Lung (tissue), 12 donors: ENCODE results near the gene AKAP8L. TPM values are rescaled to one million over a fixed set of nuclear protein-coding genes. Genes with fewer than 3 reads are reported as not detected.
"Not testable (repeated sequence)": the region's sequence is repeated elsewhere in the genome, so short reads cannot be mapped to it uniquely, and the experiment has no call there.

Experiments used
- ATAC-seq: fragments of 200-7000 bp; cut with Tn5 transposase; one replicate; pipeline ENCODE4 v1.9.1; 2020; ENCODE audit warnings: moderate number of reproducible peaks; ENCODE audit not compliant: insufficient read depth, low FRiP score
- DNase-seq, 3 donors: peaks; one replicate each; pipeline ENCODE4 v3.0.0-alpha.2; 2013 to 2017
- H3K27ac ChIP-seq, 2 donors: one replicate each; pipeline ENCODE4 v1.5.1; 2013; ENCODE audit warnings: mild to moderate bottlenecking in 2 of 2, moderate library complexity in 2 of 2, control low read depth in 1 of 2, inconsistent platforms in 1 of 2, low read depth in 1 of 2, low read length in 1 of 2
- H3K27me3 ChIP-seq, 3 donors: one replicate each; pipeline ENCODE4 v1.5.1; 2013; ENCODE audit warnings: low read length in 2 of 3; ENCODE audit not compliant: control insufficient read depth in 3 of 3, insufficient read depth in 3 of 3
- H3K36me3 ChIP-seq, 4 donors: one replicate each; pipeline ENCODE4 v1.5.1; 2013; ENCODE audit warnings: low read length in 4 of 4, mild to moderate bottlenecking in 1 of 4, moderate library complexity in 1 of 4; ENCODE audit not compliant: control insufficient read depth in 4 of 4, insufficient read depth in 4 of 4
- H3K4me1 ChIP-seq, 5 donors: one replicate each; pipeline ENCODE4 v1.5.1; 2013; ENCODE audit warnings: low read length in 5 of 5, mild to moderate bottlenecking in 2 of 5, moderate library complexity in 1 of 5; ENCODE audit not compliant: control insufficient read depth in 5 of 5, insufficient read depth in 5 of 5
- H3K4me3 ChIP-seq: one replicate; pipeline ENCODE4 v1.5.1; 2013; ENCODE audit warnings: mild to moderate bottlenecking, control low read depth, moderate library complexity
- H3K9ac ChIP-seq, 2 donors: one replicate each; pipeline ENCODE4 v1.5.1; 2013; ENCODE audit warnings: low read length in 2 of 2, control low read depth in 1 of 2; ENCODE audit not compliant: insufficient read depth in 1 of 2
- H3K9me3 ChIP-seq, 4 donors: one replicate each; pipeline ENCODE4 v1.5.1; 2013; ENCODE audit warnings: low read length in 3 of 4, mild to moderate bottlenecking in 1 of 4, moderate library complexity in 1 of 4; ENCODE audit not compliant: control insufficient read depth in 4 of 4, insufficient read depth in 3 of 4
- CTCF ChIP-seq: IDR thresholded peaks from 2 replicates; pipeline ENCODE4 v1.5.1; 2012; ENCODE audit warnings: mild to moderate bottlenecking; ENCODE audit errors: control extremely low read depth, extremely low read depth
- WGBS, 2 donors: extraction: QIAGEN DNeasy Blood & Tissue Kit; methylation state at CpG; one replicate each; pipeline ENCODE4 v1.1.7; 2013; 5-methylcytosine and 5-hydroxymethylcytosine counted together
- polyA plus RNA-seq, 2 donors: library from polyadenylated mRNA; stranded (reverse); fragments of 200-250 nt; gene quantifications; one replicate each; pipeline ENCODE4 v1.2.1, GENCODE V29; 2013
- total RNA-seq, 2 donors: library from RNA; depleted of rRNA in 1 of 2; stranded (reverse); fragments of >200 nt in 1 of 2; gene quantifications; one replicate each; pipeline ENCODE4 v1.2.1, GENCODE V29; 2014 to 2021
- donor health status: control.
- donor health status: control.
- donor health status: Bipolar disorder and iron deficiency.
- donor health status: healthy.
- donor health status: DM: yes; HTN: yes; CAD: no.

Gene AKAP8L
- total and polyA plus RNA-seq, 4 donors: 52.5 to 118 (median 80.2) TPM

GRCh38 chr19:15417699-15418098 is 1.1 kb downstream of the AKAP8L start:
- DNase-seq (peak in 1 of 3 donors; percentile 11), ATAC-seq (no peak)
- Histone ChIP-seq H3K9ac (peak overlapping the region; percentile 77 to 83), H3K9me3 (no peaks in the 10 kb centered on the region), H3K4me1 (peaks cover 16 to 61% (median 27%) of the 10 kb centered on the region in 5 donors), H3K27me3 (no peaks in the 10 kb centered on the region), H3K36me3 (peaks cover 4 to 14% (median 12%) of the 10 kb centered on the region in 4 donors), H3K27ac (peak overlapping the region; percentile 92 to 93), H3K4me3 (peak overlapping the region; percentile 97)
- 8 to 11% methylated on average over 9 of the region's 9 CpGs for WGBS, 2 donors
- no peak for TF ChIP-seq CTCF

GRCh38 chr19:15412832-15413231 is 6.0 kb downstream of the AKAP8L start:
- 69% methylated on average over 4 of the region's 4 CpGs for WGBS, 2 donors
- Histone ChIP-seq H3K9me3 (no peaks in the 10 kb centered on the region), H3K36me3 (peaks cover 2 to 25% (median 11%) of the 10 kb centered on the region in 4 donors), H3K9ac (no peak overlapping the region), H3K4me3 (no peak overlapping the region), H3K27me3 (no peaks in the 10 kb centered on the region), H3K27ac (no peak overlapping the region), H3K4me1 (peaks cover 12 to 36% (median 15%) of the 10 kb centered on the region in 5 donors)
- DNase-seq (peak in 1 of 3 donors; percentile 8), ATAC-seq (no peak)
- TF ChIP-seq CTCF: no peak

- WGBS, 2 donors: 74 to 76% methylated on average over 2 of the region's 2 CpGs
- not testable (repeated sequence) for H3K9ac ChIP-seq, H3K4me3 ChIP-seq, DNase-seq, H3K9me3 ChIP-seq, H3K27ac ChIP-seq, ATAC-seq, H3K27me3 ChIP-seq
- peaks cover 2 to 25% (median 11%) of the 10 kb centered on the region in 4 donors for H3K36me3 ChIP-seq
- peaks cover 6 to 32% (median 9%) of the 10 kb centered on the region in 5 donors for H3K4me1 ChIP-seq
These were observed 7.4 kb downstream of the AKAP8L start for GRCh38 chr19:15411351-15411750.

- no peak overlapping the region for H3K4me3 ChIP-seq
- 51 to 59% methylated on average over 3 of the region's 3 CpGs for WGBS, 2 donors
- peaks cover 0 to 43% (median 22%) of the 10 kb centered on the region in 4 donors for H3K36me3 ChIP-seq
- no peak for TF ChIP-seq CTCF
- no peaks in the 10 kb centered on the region for H3K27me3 ChIP-seq
- peaks cover 0 to 15% (median 0%) of the 10 kb centered on the region in 5 donors for H3K4me1 ChIP-seq
- no peaks in the 10 kb centered on the region for H3K9me3 ChIP-seq
- no peak for DNase-seq
- no peak for ATAC-seq
- no peak overlapping the region for H3K9ac ChIP-seq
- H3K27ac ChIP-seq: peak overlapping the region in 1 of 2 donors; percentile 47
These were observed 14.0 kb downstream of the AKAP8L start for GRCh38 chr19:15404780-15405211.
